BJ (cell line): ENCODE results near the gene NECAB2. TPM values are rescaled to one million over a fixed set of nuclear protein-coding genes. Genes with fewer than 3 reads are reported as not detected.

ENCODE experiments used
- CTCF ChIA-PET: fragments of 350-600 bp; formaldehyde crosslinking; extraction: SDS; loops from one replicate; lab custom pipeline; 2021; ENCODE audit warnings: antibody characterized with exemption, inconsistent platforms; lab: Yijun Ruan, JAX
- POLR2A ChIA-PET: fragments of 300-600 bp; sonication (Branson Sonifier 250); formaldehyde crosslinking; extraction: SDS; loops from one replicate; lab custom pipeline; 2021; ENCODE audit warnings: antibody characterized with exemption; lab: Charles Lee
- DNase-seq: peaks from one replicate; pipeline ENCODE4 v3.0.0-alpha.2; 2011; ENCODE audit warnings: low read depth
- H3K27me3 ChIP-seq: 2 replicates; pipeline ENCODE4 v1.6.0; 2011; ENCODE audit warnings: low read length; ENCODE audit not compliant: control insufficient read depth, insufficient read depth
- H3K36me3 ChIP-seq: 2 replicates; pipeline ENCODE4 v1.5.1; 2011; ENCODE audit warnings: low read length; ENCODE audit not compliant: control insufficient read depth, insufficient read depth
- H3K4me3 ChIP-seq: 2 replicates; pipeline ENCODE4 v1.5.1; 2011; ENCODE audit warnings: low read depth, mild to moderate bottlenecking, control low read depth, low read length
- CTCF ChIP-seq: IDR thresholded peaks from 2 replicates; pipeline ENCODE4 v1.5.1; 2011; ENCODE audit warnings: low read depth, mild to moderate bottlenecking, control low read depth, inconsistent platforms, low read length, moderate library complexity; ENCODE audit not compliant: insufficient read depth
- polyA plus RNA-seq: library from polyadenylated mRNA; depleted of rRNA; stranded (reverse); fragments of >200 nt; gene quantifications from 2 replicates; pipeline ENCODE4 v1.2.3, GENCODE V29; 2011

The NECAB2 gene
- polyA plus RNA-seq, 1 experiment, result 0.15 TPM

DNA sequence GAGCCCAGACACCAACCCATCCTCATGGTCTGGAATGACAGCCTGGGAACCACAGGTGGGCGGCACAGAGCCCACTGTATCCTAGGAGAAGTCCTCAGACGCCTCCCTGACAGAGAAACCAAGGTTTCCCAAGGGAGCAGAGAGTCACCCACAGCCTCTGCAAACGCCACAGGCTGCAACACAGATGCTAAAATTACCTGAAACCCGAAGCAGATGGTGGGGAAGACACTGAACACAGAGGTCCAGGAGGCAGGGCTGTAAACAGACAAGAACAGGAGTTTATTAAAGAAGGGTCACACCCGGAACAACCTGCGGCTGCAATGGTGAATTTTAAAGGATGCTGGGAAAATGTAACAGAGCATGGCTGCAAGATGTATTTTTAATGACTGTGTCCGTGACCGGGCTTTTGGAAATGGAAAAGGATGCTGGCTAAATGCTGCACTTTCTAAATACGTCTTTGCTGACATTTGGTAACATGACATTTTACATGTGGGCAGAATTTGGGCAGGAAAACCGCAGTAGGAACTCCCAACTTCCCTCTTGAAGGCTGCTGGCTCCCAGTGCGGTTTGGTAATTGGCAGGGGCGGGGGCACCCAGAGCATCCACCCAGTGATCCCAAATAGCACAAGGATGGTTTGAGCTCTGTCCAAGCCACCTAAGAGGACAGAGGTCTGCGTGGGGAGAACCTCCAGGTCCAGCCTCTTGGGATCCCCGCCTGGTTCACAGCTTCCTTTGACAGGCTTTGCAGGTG lies 61.4 kb downstream of the NECAB2 start:
- POLR2A ChIA-PET, result no interaction called here
- no peak for DNase-seq
- Histone ChIP-seq H3K27me3 (peaks cover 9% of the 10 kb centered on the region), H3K36me3 (no peaks in the 10 kb centered on the region), H3K4me3 (no peak overlapping the region)
- CTCF ChIA-PET, result no interaction called here
- no peak for TF ChIP-seq CTCF

GRCh38 chr16:84031556-84031955 lies 63.5 kb downstream of the NECAB2 start:
- ChIA-PET POLR2A (no interaction called here), CTCF (no interaction called here)
- TF ChIP-seq CTCF, result no peak
- H3K36me3 ChIP-seq, result no peaks in the 10 kb centered on the region
- H3K4me3 ChIP-seq, result no peak overlapping the region
- DNase-seq, result no peak
- H3K27me3 ChIP-seq, result peaks cover 9% of the 10 kb centered on the region

GRCh38 chr16:84032458-84033178 lies 64.6 kb downstream of the NECAB2 start:
- Histone ChIP-seq H3K36me3 (no peaks in the 10 kb centered on the region), H3K4me3 (no peak overlapping the region), H3K27me3 (peaks cover 13% of the 10 kb centered on the region)
- no peak for DNase-seq
- POLR2A ChIA-PET, result no interaction called here
- CTCF ChIA-PET, result interaction anchor here (1.2 kb wide), 1 partner anchor 12 kb away, joined by 3 read pairs; no protein-coding TSS in a partner anchor
- no peak for TF ChIP-seq CTCF

DNA sequence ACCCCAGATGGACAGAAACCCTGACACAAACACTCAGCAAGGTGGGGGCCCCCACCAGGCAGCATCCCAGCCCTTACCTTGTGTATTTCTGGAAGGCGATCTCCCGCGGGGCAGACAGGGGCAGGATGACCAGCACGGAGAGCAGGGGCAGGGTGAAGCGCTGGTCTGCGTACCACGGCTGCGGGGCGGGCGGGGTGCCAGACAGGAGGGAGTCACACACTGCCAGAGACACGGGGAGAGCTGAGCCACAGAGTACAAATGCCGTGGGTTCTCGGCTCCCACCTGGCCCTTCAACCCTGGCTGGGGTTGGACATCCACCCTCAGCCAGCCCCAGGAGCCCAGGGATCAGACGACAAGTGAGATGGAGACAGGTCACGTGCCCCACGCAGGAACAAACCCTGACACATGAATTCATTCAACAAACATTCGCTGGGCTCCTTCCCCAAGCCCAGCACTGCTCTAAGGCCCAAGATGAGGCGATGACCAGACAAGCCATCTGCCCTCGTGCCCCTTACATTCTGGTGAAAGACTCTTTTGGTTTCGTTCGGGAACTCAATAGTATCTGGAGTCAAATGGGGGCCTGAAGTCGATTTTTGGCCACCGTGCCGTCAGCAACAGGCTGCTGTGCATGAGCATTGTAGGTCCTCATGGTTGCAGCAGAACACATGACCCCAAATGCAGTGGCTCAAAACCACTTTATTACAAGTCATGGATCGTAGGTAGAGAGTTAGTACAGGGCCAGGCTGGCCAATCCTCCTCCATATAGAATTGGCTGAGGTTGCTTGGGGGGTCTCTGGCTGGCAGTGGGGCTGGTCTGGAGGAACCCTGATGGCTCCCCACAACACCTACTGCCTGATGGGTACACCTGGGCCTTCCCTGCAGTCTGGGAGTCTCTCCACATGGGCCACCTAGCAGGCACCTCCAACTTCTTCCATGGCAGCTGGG lies 65.5 kb downstream of the NECAB2 start:
- Histone ChIP-seq H3K27me3 (peaks cover 14% of the 10 kb centered on the region), H3K36me3 (no peaks in the 10 kb centered on the region), H3K4me3 (no peak overlapping the region)
- POLR2A ChIA-PET, result no interaction called here
- TF ChIP-seq CTCF, result no peak
- CTCF ChIA-PET, result interaction anchor here (0.7 to 1.2 kb wide), 2 partner anchors 12 to 13 kb away, joined by 3 read pairs; no protein-coding TSS in a partner anchor
- no peak for DNase-seq
